Measurements from ENCODE around the gene ZNF410. TPM values are rescaled to one million over a fixed set of nuclear protein-coding genes. Genes with fewer than 3 reads are reported as not detected.

The ZNF410 gene
- total RNA-seq, 1 experiment from 2014 or later: 28.1 TPM

- no peaks in the 10 kb centered on the region for H3K27me3 Mint-ChIP-seq (ENCODE audit: low read depth)
- Histone ChIP-seq H3K56ac (ENCODE audit: insufficient read length, low read depth, low read length) (no peak overlapping the region), H4K20me1 (ENCODE audit: control insufficient read depth, insufficient read depth, insufficient read length) (no peaks in the 10 kb centered on the region), H2BK5ac (ENCODE audit: insufficient read length, low read length) (no peak overlapping the region), H2BK20ac (ENCODE audit: low read depth, low read length, poor library complexity, severe bottlenecking) (no peak overlapping the region), H3K18ac (ENCODE audit: insufficient read length, low read depth, low read length) (no peak overlapping the region), H2BK15ac (ENCODE audit: low read depth, low read length) (no peak overlapping the region), H3T11ph (ENCODE audit: low read length) (no peak overlapping the region), H2AK5ac (ENCODE audit: insufficient read length, low read length) (no peak overlapping the region), H4K8ac (replicated peaks; ENCODE audit: insufficient read length, low read depth, low read length) (no peak overlapping the region), H3K4me1 (ENCODE audit: insufficient read depth, low read length) (no peaks in the 10 kb centered on the region), H3K79me1 (ENCODE audit: insufficient read depth, low read depth, low read length, poor library complexity, severe bottlenecking) (peaks cover 3% of the 10 kb centered on the region), H4K91ac (ENCODE audit: insufficient read length, low read depth, low read length) (no peak overlapping the region), H3K27ac (ENCODE audit: insufficient read length, low read depth, low read length) (no peak overlapping the region), H4K5ac (ENCODE audit: insufficient read length, low read depth, low read length) (no peak overlapping the region), H3K4me2 (ENCODE audit: insufficient read depth, insufficient read length, low read length) (no peak overlapping the region), H3K23me2 (ENCODE audit: insufficient read length, low read depth, low read length, poor library complexity, severe bottlenecking) (no peaks in the 10 kb centered on the region), H3K9me3 (ENCODE audit: control insufficient read depth, low read depth, low read length) (no peaks in the 10 kb centered on the region), H2BK12ac (ENCODE audit: insufficient read length, low read depth, low read length) (no peak overlapping the region), H3K14ac (ENCODE audit: insufficient read depth, low read length) (no peak overlapping the region), H2BK120ac (ENCODE audit: low read depth, low read length, poor library complexity, severe bottlenecking) (no peak overlapping the region), H3K27me3 (ENCODE audit: insufficient read depth, low read length) (no peaks in the 10 kb centered on the region), H3K4ac (ENCODE audit: low read depth, low read length) (no peak overlapping the region), H3K9ac (ENCODE audit: extremely low read depth, insufficient read length, low read length) (no peak overlapping the region), H3K79me2 (ENCODE audit: insufficient read depth, low read length) (no peaks in the 10 kb centered on the region), H2AFZ (ENCODE audit: low read length) (no peak overlapping the region), H3K23ac (ENCODE audit: insufficient read length, low read depth, low read length) (no peak overlapping the region)
- H3K4me1 Mint-ChIP-seq: no peaks in the 10 kb centered on the region
- H3K4me3 Mint-ChIP-seq: no peak overlapping the region
- WGBS (ENCODE audit: extremely low coverage, insufficient read length, low lambda C conversion rate): no CpG with 5 or more reads among the region's 1 CpG
- peaks cover 3 to 4% of the 10 kb centered on the region in 2 experiments; a peak in 2 of 5 replicates for H3K9me3 Mint-ChIP-seq
- H3K36me3 Mint-ChIP-seq (ENCODE audit: insufficient read depth in 1 of 3, low read depth in 3 of 3): peaks cover 40 to 76% (median 67%) of the 10 kb centered on the region in 3 experiments
- H3K27ac Mint-ChIP-seq: no peak overlapping the region
- no peak for TF ChIP-seq CTCF (conservative IDR thresholded peaks at IDR 0.05)
- DNase-seq: no peak
Measured at GRCh38 chr14:73909681-73910080, 23.0 kb downstream of the ZNF410 start.
